Stimulated activated naive B cell treated with anti-CD40 and anti-IgM and Interleukin-4, amounts not matched to agents 10 μg/mL and 1 μg/mL and 100 μg/mL, for 72 hours (primary cell): ENCODE measurements around the gene DDC.
"Not testable (repeated sequence)": the region's sequence is repeated elsewhere in the genome, so short reads cannot be mapped to it uniquely, and the experiment has no call there.

Experiments
- ATAC-seq, 2 donors: fragments of 150-1000 bp; cut with Tn5 transposase; replicated peaks; 2 replicates each; pipeline ENCODE4 v1.10.0; 2021; ENCODE audit warnings: moderate library complexity in 1 of 2
- DNase-seq: peaks from one replicate; pipeline ENCODE4 v3.0.0; 2021
- H3K27ac Mint-ChIP-seq: one replicate; pipeline ENCODE4 v1.8.0; 2022; ENCODE audit warnings: mild to moderate bottlenecking, mixed read lengths
- H3K27me3 Mint-ChIP-seq, 2 donors: one replicate each; pipeline ENCODE4 v1.8.0; 2022; ENCODE audit warnings: mixed read lengths in 2 of 2
- H3K36me3 Mint-ChIP-seq, 2 donors: one replicate each; pipeline ENCODE4 v1.8.0; 2022; ENCODE audit warnings: mixed read lengths in 2 of 2, mild to moderate bottlenecking in 1 of 2
- H3K4me1 Mint-ChIP-seq, 2 donors: one replicate each; pipeline ENCODE4 v1.8.0; 2022; ENCODE audit warnings: mixed read lengths in 2 of 2, mild to moderate bottlenecking in 1 of 2
- H3K4me3 Mint-ChIP-seq, 2 donors: one replicate each; pipeline ENCODE4 v1.8.0; 2022; ENCODE audit warnings: mild to moderate bottlenecking in 2 of 2, mixed read lengths in 2 of 2, moderate library complexity in 1 of 2
- H3K9me3 Mint-ChIP-seq, 2 donors: one replicate each; pipeline ENCODE4 v1.8.0; 2022; ENCODE audit warnings: mixed read lengths in 2 of 2, mild to moderate bottlenecking in 1 of 2

The DDC gene

DNA sequence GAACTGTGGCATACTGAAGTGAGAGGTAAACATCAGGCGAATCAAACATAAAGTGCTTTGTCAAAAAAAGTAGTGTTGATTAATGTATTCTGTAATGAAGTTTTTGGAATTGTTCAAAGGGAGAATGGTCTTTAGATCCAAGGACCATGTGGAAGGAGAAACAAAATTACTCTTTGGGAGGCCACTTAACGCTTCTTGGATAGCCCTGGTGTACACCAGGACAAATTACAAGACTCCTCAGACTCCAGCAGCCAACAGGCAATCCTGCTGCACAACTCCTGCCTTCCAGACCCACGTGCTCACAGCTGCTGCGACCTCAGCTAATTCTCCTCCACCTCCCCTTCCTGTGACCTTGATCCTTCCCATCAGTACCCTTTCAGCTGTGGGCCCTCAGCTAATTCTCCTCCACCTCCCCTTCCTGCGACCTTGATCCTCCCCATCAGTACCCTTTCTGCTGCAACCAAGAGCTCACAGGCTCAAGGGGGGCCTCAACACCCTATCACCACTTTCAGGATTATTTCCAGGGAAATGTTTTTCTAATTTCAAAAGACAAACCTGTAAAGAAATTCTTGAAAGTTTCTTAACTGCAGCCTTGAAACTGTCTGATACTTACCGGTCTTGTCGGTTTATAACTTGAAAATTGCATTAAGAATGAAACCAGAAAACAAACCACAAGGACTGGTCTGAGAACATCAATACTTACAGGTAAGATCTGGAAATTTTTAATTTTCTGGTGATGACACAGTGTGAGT is 29.7 kb upstream of the DDC start:
- DNase-seq = no peak
- H3K36me3 Mint-ChIP-seq = no peaks in the 10 kb centered on the region
- no peaks in the 10 kb centered on the region for H3K9me3 Mint-ChIP-seq
- no peaks in the 10 kb centered on the region for H3K4me1 Mint-ChIP-seq
- peak; percentile 20 to 69 for ATAC-seq
- no peak overlapping the region for H3K27ac Mint-ChIP-seq
- no peak overlapping the region for H3K4me3 Mint-ChIP-seq
- peaks cover 0 to 12% of the 10 kb centered on the region in 2 donors for H3K27me3 Mint-ChIP-seq

DNA sequence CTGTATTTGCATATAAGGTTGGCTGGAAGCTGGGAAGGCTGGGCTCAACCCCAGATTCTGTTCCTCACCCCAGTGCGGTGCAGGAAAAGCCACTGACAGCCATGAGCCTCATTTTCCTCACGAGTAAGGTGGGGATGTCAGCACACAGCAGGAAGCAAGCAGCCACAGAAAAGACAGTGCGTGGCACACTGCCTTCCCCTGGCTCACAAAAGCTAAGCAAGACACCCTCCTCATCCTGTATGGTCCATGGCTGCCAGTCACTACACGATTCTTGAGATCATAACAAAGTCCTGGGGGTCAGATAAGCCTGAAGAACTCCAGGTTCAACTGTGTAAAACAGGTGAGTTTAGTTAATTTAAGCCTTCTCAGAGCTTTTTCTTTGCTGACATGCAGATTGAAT is 28.9 kb upstream of the DDC start:
- ATAC-seq = no peak
- Mint-ChIP-seq H3K4me3 (no peak overlapping the region), H3K27me3 (peaks cover 0 to 12% of the 10 kb centered on the region in 2 donors), H3K36me3 (no peaks in the 10 kb centered on the region), H3K4me1 (no peaks in the 10 kb centered on the region), H3K9me3 (no peaks in the 10 kb centered on the region), H3K27ac (no peak overlapping the region)
- DNase-seq = no peak

DNA sequence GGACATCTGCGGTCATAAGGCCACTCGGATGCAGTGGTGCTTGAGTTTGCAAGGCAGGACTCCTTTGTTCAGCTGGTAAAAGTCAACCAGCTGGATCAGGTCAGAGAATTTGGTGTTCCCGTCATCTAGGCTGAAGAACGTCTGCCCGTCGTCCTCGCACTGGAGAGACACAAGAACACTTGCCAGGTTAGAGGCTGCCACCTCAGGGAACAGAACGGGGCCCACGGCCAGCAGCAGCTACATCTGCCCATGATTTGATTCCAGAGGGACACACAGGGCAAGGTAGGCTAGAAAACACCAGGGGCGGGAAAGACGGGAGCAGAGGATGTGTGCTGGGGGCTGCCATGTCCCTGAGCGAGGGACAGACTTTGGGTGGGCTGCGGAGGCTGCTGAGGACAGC is 27.7 kb upstream of the DDC start:
- DNase-seq (no peak), ATAC-seq (no peak)
- no peaks in the 10 kb centered on the region for H3K9me3 Mint-ChIP-seq
- H3K4me1 Mint-ChIP-seq = no peaks in the 10 kb centered on the region
- H3K36me3 Mint-ChIP-seq = no peaks in the 10 kb centered on the region
- no peak overlapping the region for H3K27ac Mint-ChIP-seq
- no peak overlapping the region for H3K4me3 Mint-ChIP-seq
- H3K27me3 Mint-ChIP-seq = peaks cover 0 to 14% of the 10 kb centered on the region in 2 donors

DNA sequence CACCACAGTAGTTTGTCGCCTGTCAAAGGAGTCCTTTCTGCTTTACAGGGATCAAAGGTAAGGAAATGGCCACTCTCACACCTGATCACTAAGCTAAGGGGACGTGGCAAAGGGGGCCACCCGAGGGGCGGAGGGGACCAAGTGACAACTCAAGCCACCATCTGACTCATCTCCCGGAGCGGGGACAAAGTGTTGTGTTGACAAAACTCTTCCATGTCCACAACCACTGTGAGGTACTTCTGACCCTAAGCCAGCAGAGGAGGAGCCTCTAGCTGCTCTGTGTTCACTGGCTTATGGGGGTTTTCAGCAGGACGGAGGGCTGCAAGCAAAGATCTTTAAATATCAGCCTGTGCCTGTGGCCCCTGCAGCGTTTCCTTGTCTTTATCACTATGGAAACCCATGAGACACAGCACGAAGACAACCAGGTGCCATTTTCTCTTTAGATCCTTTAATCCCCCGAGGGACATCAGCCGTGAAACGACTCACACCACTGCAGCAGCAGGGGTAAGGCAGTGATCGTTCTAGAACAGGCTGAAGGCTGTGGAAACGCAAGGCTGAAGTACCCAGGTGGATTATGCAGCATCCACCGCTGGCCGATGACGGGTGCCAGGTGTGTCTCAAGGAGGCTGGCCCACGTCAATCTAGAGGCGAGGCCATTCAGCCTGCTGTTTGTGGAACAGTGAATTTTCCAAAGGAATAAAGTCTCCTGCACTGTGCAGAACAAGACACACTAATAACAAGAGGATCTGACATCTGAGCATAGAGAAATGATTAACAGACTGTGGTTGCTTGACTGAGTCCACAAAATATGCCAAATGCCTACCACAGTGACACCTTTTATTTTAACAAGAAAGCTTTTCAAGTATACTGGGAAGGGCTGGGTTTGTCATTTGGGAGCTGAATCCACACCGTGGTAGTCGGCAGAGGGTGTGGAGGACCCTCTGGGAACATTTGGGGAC is 26.6 kb upstream of the DDC start:
- Mint-ChIP-seq H3K4me3 (no peak overlapping the region), H3K9me3 (no peaks in the 10 kb centered on the region), H3K27ac (no peak overlapping the region), H3K27me3 (peaks cover 0 to 17% of the 10 kb centered on the region in 2 donors), H3K36me3 (no peaks in the 10 kb centered on the region), H3K4me1 (no peaks in the 10 kb centered on the region)
- peak; percentile 50 for ATAC-seq
- DNase-seq = no peak

DNA sequence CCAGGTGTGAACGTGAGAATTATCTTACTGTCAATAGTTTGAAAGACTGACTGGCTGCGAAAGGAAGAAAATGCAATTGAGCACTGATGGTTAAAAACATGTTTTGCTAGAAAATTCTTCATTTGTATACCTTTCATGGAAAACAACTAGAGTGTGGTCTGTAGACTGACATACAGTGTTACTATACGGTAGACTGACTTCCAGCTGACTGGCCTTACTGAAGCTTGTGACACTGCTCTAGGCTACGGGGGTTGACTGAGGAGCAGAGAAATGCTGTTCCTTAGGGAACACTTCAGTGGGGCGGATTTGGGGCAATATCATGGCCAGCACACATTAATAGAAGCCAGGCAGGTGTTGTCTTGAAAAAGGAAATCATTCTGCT is 25.9 kb upstream of the DDC start:
- Mint-ChIP-seq H3K27me3 (peaks cover 0 to 14% of the 10 kb centered on the region in 2 donors), H3K4me3 (no peak overlapping the region), H3K9me3 (no peaks in the 10 kb centered on the region), H3K36me3 (no peaks in the 10 kb centered on the region), H3K27ac (no peak overlapping the region), H3K4me1 (no peaks in the 10 kb centered on the region)
- ATAC-seq (no peak), DNase-seq (no peak)

DNA sequence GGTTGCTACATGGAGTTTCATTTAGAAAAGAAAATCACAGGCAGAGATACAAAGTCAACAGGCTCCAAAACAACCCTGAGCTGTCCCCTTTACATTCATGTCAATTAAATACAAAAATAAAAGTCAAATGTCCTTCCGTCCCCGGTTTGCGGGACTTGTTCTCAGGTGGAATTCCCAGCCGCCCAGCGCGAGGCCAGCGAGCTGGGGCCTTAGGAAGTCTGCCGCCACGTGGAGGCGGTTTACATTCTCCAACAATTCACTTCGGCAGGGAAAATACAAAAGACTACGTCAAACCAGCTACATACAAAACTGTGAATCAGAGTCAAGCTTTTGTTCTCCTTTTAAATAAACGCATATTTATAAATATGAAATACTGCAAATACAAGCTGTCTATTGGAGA is 25.3 kb upstream of the DDC start:
- no peak for DNase-seq
- H3K27me3 Mint-ChIP-seq = peaks cover 0 to 12% of the 10 kb centered on the region in 2 donors
- H3K4me1 Mint-ChIP-seq = no peaks in the 10 kb centered on the region
- no peaks in the 10 kb centered on the region for H3K9me3 Mint-ChIP-seq
- no peak overlapping the region for H3K27ac Mint-ChIP-seq
- no peaks in the 10 kb centered on the region for H3K36me3 Mint-ChIP-seq
- ATAC-seq = no peak
- no peak overlapping the region for H3K4me3 Mint-ChIP-seq

DNA sequence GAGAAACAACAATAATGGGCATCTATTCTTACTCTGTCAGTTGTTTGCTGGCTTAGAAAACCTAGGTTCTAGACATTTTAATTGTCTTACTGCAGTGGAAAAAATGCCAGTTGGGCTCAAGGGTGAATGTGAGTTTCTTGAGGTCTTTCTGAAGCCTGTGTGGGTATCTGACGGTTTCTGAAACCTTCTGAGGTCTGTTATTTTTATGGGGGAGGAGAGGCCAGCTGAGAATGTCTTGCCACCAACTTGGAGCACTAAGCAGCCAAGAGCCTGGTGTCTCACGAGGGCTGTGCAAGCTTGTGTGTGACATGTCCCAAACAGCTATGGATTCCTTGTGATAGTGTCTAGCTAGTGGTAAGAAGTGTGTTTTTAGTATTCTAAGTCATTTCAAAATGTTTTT is 24.2 kb upstream of the DDC start:
- ATAC-seq (no peak), DNase-seq (no peak)
- H3K36me3 Mint-ChIP-seq = no peaks in the 10 kb centered on the region
- H3K27me3 Mint-ChIP-seq = peaks cover 0 to 12% of the 10 kb centered on the region in 2 donors
- H3K9me3 Mint-ChIP-seq = peaks cover under 1% of the 10 kb centered on the region in 2 donors
- H3K4me3 Mint-ChIP-seq = no peak overlapping the region
- H3K4me1 Mint-ChIP-seq = no peaks in the 10 kb centered on the region
- H3K27ac Mint-ChIP-seq = no peak overlapping the region

DNA sequence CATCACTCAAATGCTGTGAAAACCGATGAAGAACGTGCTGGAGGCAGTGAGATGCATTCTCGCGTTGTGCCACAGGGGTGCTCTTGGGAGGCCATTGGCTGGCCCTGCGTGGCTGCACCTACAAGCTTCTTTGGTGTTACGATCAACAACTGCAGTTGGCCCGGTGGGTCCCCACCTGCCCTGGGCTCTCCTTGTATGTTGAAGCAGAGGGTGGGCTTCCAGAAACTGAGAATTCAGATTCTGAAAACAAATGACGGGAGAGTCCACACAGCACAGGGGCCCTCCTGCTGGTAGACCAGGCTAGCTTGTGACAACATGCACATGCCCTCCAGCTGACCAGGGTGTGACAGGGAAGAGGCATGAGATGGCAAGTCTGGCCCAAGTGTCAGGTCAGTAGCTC is 23.7 kb upstream of the DDC start:
- DNase-seq (no peak), ATAC-seq (no peak)
- H3K4me1 Mint-ChIP-seq = no peaks in the 10 kb centered on the region
- H3K4me3 Mint-ChIP-seq = no peak overlapping the region
- peaks cover 0 to 12% of the 10 kb centered on the region in 2 donors for H3K27me3 Mint-ChIP-seq
- H3K36me3 Mint-ChIP-seq = no peaks in the 10 kb centered on the region
- H3K27ac Mint-ChIP-seq = no peak overlapping the region
- peaks cover 4 to 5% of the 10 kb centered on the region in 2 donors for H3K9me3 Mint-ChIP-seq

DNA sequence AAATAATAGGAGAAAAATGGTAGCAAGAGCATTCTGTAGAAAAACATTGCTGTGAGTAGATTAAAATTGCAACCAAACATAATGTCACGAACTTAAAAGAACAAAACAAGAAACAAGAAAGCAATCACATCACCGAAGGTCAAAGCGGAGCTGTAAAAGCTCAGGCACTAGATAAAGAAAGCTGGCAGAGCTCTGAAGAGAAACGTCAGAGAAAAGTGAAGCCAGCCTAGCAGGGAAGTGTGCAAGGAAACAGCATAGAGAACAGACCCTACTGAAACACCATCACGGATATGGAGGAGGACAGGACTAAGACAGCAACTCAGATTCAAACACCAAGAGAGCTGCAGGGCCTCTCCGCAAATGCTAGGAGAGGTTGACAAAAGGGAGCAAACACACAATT is 22.5 kb upstream of the DDC start:
- H3K36me3 Mint-ChIP-seq = no peaks in the 10 kb centered on the region
- no peak overlapping the region for H3K4me3 Mint-ChIP-seq
- H3K27me3 Mint-ChIP-seq = peaks cover 0 to 7% of the 10 kb centered on the region in 2 donors
- H3K4me1 Mint-ChIP-seq = no peaks in the 10 kb centered on the region
- H3K27ac Mint-ChIP-seq = no peak overlapping the region
- no peak for ATAC-seq
- DNase-seq = no peak
- peaks cover 10 to 13% of the 10 kb centered on the region in 2 donors for H3K9me3 Mint-ChIP-seq

DNA sequence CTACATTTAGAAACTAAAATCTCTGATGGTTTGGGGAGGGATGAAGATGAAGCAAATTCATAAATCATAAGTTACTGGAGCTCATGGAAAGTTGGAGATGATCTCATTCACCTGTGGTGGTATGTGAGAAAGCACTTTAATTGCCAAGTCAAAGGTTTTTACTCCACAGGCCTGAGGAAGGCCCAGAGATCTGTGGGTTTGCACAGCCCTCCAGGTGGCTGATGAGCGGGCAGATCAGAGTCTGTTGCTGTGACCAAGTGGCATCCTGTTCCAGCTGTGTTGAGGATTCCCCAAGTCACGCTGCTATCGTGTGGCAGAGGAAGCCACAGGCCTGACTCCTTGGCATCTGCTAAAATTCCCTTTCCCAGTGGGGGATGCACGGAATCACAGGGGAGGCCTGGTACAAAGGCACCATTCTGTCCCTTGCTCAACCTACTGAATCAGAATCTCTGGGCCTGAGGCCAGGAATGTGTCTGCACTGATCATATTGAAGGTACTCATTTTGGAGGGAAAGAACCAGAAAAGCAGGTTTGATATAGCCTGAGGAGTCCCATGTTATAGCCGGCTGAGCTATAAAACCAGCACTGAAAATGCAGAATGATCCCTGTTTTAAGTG is 19.7 kb upstream of the DDC start:
- H3K4me1 Mint-ChIP-seq = no peaks in the 10 kb centered on the region
- H3K27me3 Mint-ChIP-seq = peaks cover 7 to 11% of the 10 kb centered on the region in 2 donors
- no peaks in the 10 kb centered on the region for H3K36me3 Mint-ChIP-seq
- DNase-seq (no peak), ATAC-seq (no peak)
- no peak overlapping the region for H3K27ac Mint-ChIP-seq
- peaks cover 11 to 16% of the 10 kb centered on the region in 2 donors for H3K9me3 Mint-ChIP-seq
- no peak overlapping the region for H3K4me3 Mint-ChIP-seq

DNA sequence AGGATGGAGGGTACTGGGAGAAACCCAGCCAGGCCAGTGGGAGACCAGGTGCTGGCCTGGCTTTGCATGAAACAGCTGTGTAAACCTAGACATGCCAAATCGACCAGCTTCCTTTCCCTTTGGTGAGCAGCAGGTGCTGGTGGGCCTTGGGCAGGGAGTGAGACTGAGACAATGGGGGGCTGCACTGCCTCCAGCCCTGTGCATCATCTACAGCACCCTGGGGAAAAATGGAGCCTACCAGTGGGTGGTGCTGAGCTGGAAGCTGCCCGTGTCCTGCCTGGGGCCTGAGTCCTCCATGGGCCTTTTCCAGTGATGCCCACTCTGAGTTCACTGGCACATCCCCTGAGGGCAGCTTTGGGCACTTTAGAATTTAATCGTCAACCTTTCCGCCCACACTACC is 19.2 kb upstream of the DDC start:
- no peak for ATAC-seq
- Mint-ChIP-seq H3K27me3 (peaks cover 7 to 11% of the 10 kb centered on the region in 2 donors), H3K9me3 (peaks cover 11 to 16% of the 10 kb centered on the region in 2 donors), H3K27ac (no peak overlapping the region), H3K36me3 (no peaks in the 10 kb centered on the region), H3K4me1 (no peaks in the 10 kb centered on the region), H3K4me3 (no peak overlapping the region)
- no peak for DNase-seq

DNA sequence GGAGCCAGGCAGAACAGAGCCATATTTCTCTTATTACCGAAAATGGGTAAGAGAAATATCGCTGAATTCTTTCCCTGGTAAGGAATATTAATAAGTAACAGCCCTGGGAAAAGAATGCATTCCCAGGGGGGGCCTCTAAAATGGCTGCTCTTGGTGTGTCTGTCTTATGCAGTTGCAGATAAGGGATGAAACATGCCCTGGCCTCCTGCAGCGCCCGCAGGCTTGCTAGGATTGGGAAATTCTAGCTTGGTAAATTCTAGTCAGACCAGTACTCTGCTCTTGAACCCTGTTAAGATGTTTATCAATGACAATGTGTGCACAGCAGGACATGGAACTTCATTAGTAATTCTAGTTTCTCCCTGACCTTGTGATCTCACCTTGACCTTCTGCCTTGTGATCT is 18.1 kb upstream of the DDC start:
- Mint-ChIP-seq H3K9me3 (peaks cover 11 to 16% of the 10 kb centered on the region in 2 donors), H3K27me3 (peaks cover 7 to 11% of the 10 kb centered on the region in 2 donors)
- DNase-seq, H3K27ac Mint-ChIP-seq, H3K4me3 Mint-ChIP-seq, H3K36me3 Mint-ChIP-seq, H3K4me1 Mint-ChIP-seq, ATAC-seq: not testable (repeated sequence)

DNA sequence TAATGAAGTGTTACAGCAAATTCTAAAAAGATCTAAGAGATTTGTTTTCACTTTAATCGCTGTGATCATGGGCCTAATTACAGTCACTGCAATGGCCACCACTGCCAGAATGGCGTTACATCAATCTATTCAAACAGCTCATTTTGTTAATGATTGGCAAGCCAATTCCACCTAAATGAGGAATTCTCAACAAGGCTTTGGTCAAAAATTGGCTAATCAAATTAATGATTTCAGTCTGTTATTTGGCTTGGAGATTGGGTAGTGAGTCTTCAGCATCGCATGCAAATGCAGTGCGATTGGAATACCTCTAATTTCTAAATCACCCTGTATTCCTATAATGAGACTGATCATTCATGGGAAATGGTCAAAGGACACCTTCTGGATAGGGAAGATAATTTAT is 17.1 kb upstream of the DDC start:
- H3K9me3 Mint-ChIP-seq = peaks cover 15 to 23% of the 10 kb centered on the region in 2 donors
- ATAC-seq, H3K4me1 Mint-ChIP-seq: not testable (repeated sequence)

DNA sequence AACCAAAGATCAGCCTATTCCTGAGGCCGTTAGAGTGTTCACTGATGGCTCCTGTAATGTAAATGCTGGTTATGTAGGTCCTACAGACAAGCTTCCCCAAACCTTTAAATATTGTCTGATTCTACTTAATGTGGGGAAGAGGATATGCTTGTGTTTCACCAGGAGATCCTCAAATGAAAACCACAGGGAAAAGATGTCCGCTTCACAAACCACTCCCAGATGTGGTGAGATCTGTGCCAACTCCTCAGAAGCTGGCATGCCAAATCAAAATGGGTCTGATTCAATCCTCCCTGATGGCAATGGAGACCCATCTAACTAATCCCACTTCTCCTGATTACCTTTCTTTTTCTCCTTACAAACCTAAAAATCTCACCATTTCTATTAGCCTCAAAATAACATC is 15.5 kb upstream of the DDC start:
- H3K4me1 Mint-ChIP-seq, H3K36me3 Mint-ChIP-seq, H3K27ac Mint-ChIP-seq, ATAC-seq, DNase-seq, H3K4me3 Mint-ChIP-seq: not testable (repeated sequence)
- peaks cover 17 to 24% of the 10 kb centered on the region in 2 donors for H3K9me3 Mint-ChIP-seq
- peaks cover 13 to 16% of the 10 kb centered on the region in 2 donors for H3K27me3 Mint-ChIP-seq

More for the DNA sequence above, 17.1 kb upstream of the DDC start:
- H3K4me3 Mint-ChIP-seq, H3K27ac Mint-ChIP-seq, DNase-seq, H3K36me3 Mint-ChIP-seq: not testable (repeated sequence)
- H3K27me3 Mint-ChIP-seq = peaks cover 12 to 14% of the 10 kb centered on the region in 2 donors
